ENCODE results near the gene COQ8B. TPM values are rescaled to one million over a fixed set of nuclear protein-coding genes. Genes with fewer than 3 reads are reported as not detected.

COQ8B gene
- total RNA-seq, 1 donor: 73.8 TPM

DNA sequence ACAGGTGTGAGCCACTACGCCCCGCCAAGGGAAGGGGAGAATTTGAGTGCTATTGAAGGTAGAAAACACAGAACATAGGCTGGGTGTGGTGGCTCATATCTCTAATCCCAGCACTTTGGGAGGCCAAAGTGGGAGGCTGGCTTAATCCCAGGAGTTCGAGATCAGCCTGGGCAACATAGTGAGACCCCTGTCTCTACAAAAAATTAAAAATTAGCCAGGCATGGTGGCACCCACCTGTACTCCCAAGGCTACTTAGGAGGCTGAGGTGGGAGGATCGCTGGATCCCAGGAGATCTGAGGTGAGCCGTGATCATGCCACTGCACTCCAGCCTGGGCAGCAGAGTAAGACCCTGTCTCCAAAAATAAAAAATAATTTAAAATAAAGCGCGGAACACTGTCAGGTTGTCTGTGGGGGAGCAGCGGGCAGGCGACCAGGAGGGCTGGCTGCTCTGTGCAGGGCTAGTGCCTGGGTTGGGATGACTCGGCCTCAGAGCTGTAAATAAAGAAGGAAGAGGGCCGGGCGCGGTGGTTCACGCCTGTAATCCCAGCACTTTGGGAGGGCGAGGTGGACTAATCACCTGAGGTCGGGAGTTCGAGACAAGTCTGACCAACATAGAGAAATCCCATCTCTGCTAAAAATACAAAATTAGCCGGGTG is 74.5 kb downstream of the COQ8B start:
- no peak for DNase-seq (ENCODE audit: low read depth in 2 of 3, low spot score in 2 of 3)

Small RNA genes within 50 kb of the gene (small RNA-seq; reads per million reads assigned to genes)
- not detected for gene RNU6-195P

Other genes starting within 250 kb of the COQ8B start
- 0.27 TPM for gene SPTBN4, start 249.9 kb downstream of the COQ8B start, total RNA-seq
- 91.3 TPM for gene SHKBP1, start 140.0 kb downstream of the COQ8B start, total RNA-seq
- 103 TPM for gene LTBP4, start 115.5 kb downstream of the COQ8B start, total RNA-seq
- gene NUMBL, start 26.2 kb downstream of the COQ8B start, total RNA-seq: 18.3 TPM
- gene ITPKC, start 226 bp upstream of the COQ8B start, total RNA-seq: 9.2 TPM
- gene ACTMAP, start 33.6 kb upstream of the COQ8B start, total RNA-seq: 3.8 TPM
- gene SNRPA, start 34.3 kb upstream of the COQ8B start, total RNA-seq: 77.3 TPM
- gene MIA, start 58.6 kb upstream of the COQ8B start, total RNA-seq: not detected
- 28.8 TPM for gene RAB4B, start 61.4 kb upstream of the COQ8B start, total RNA-seq
- 146 TPM for gene EGLN2, start 82.3 kb upstream of the COQ8B start, total RNA-seq
- gene CYP2A6, start 133.6 kb upstream of the COQ8B start, total RNA-seq: not detected
- not detected for gene CYP2A7, start 165.3 kb upstream of the COQ8B start, total RNA-seq